Suppressor macrophage (primary cell): ENCODE data around the gene AKT3.
"Not testable (repeated sequence)": the region's sequence is repeated elsewhere in the genome, so short reads cannot be mapped to it uniquely, and the experiment has no call there.

Experiments
- DNase-seq, 4 experiments: peaks; one replicate each; pipeline ENCODE4 v3.0.0-alpha.2; 2020 to 2022

AKT3 gene

GRCh38 chr1:243841507-243841906, 8.5 kb downstream of the AKT3 start:
- no peak for DNase-seq

DNA sequence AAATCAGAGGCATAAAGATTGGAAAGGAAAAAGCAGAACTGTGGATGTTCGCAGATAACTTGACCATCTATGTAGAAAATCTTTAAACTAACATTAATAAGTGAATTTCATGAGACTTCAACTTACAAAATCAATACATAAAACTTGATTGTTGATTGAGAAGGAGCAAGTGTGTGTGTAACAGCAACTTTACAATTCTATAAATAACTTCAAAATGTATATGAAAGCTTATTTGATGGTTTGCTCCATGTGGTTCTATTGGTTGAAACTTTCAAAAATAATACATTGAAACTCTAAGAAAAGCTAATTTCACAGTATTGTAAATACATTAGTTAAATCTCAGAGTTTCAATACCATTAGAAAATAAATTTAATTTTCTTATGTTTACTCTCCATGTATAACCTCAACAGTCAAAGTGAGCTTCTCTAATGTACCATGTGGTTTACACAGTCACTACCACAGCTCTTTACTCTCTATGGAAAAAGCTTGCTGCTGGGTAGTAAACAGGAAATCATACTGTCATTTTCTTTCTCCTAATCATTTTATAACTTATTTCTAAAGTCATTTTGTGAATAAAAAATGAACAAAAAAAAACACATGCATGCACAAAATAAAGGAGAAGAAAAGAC, 12.0 kb downstream of the AKT3 start:
- DNase-seq, result no peak

DNA sequence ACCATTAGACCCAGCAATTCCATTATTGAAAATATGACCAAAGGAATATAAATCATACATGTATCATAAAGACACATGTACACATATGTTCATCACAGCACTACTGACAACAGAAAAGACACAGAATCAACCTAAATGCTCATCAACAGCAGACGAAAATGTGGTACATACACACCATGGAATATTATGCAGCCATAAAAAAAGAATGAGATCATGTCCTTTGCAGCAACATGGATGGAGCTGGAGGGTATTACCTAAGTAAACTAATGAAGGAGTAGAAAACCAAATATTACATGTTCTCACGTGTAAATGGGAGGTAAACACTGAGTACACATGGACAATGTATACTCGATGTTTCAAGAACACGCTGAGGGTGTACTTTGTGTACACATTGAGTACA, 15.9 kb downstream of the AKT3 start:
- no peak for DNase-seq

DNA sequence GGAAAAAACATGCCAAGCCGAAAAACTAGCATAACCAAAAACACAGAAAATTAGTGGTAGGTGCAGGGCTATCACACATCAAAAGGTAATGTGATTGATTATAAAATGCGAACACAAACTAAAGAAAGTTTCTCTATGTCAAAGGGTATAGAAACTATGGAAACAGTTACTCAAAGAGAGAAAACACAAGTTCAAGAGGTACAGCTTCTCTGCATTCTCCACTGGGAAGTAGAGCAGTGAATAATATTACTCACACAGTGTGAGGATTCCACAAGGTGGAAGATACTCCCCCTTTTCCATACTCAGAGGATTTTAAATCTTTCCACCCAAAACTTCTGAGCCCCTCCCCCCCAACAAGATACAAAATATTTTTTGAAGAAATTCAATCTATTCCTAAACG, 18.6 kb downstream of the AKT3 start:
- no peak for DNase-seq

GRCh38 chr1:243827206-243827605, 22.8 kb downstream of the AKT3 start:
- no peak for DNase-seq

- DNase-seq, result not testable (repeated sequence)
Measured at GRCh38 chr1:243824907-243825306, 25.1 kb downstream of the AKT3 start.

DNA sequence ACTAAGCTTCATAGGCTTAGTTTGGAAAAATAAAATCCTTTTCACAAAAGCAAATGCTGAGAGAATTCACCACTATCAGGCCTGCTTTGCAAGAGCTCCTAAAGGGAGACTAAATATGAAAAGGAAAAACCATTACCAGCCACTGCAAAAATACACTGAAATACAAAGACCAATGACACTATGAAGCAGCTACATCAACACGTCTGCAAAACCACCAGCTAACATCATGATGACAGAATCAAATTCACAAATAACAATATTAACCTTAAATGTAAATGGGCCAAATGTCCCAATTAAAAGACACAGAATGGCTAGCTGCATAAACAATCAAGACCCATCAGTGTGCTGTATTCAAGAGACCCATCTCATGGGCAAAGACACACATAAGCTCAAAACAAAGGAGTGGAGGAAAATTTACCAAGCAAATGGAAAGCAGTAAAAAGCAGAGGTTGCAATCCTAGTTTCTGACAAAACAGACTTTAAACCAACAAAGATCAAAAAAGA, 28.8 kb downstream of the AKT3 start:
- no peak for DNase-seq

GRCh38 chr1:243819438-243819839, 30.6 kb downstream of the AKT3 start:
- DNase-seq, result no peak

- DNase-seq, result no peak
Measured at GRCh38 chr1:243818978-243819377, 31.1 kb downstream of the AKT3 start.

DNA sequence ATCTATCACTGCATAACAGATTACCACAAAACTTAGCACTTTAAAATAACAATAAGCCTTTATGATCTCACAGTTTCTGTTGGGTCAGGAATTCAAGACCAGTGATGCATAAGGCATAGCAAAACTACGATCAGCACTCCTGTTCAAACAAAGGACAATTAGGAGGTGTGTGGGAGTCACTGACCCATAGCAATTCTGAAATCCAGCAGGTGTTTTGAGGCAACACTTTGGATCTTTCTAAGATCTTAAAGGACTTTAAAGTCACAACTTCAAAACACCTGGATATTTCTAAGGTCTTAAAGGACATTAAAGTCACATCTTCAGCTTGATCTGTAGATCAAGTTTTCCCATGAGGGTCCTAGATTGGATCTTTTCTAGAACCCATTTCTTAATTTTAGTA, 35.3 kb downstream of the AKT3 start:
- DNase-seq, result no peak

- DNase-seq, result not testable (repeated sequence)
Measured at GRCh38 chr1:243807346-243807745, 42.7 kb downstream of the AKT3 start.

DNA sequence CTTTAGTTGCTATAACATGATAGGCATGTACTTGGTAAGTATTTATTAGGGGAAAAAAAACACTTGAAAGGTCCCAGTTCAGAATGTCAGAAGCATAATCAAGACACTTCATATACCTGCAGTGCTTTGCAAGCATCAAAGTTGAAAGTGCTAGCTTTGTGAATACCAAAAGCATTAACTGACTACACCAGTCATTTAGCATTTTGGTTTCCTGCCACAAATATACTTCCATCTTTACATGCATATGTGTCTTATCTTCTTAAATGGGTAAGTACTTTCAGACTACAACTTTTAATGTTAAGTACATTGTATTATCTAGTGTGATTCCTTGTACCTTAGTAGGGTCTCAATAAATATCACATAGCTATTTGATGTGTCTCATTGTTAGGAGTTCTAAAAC, 43.7 kb downstream of the AKT3 start:
- DNase-seq, result no peak

GRCh38 chr1:243802736-243803135, 47.3 kb downstream of the AKT3 start:
- no peak for DNase-seq

DNA sequence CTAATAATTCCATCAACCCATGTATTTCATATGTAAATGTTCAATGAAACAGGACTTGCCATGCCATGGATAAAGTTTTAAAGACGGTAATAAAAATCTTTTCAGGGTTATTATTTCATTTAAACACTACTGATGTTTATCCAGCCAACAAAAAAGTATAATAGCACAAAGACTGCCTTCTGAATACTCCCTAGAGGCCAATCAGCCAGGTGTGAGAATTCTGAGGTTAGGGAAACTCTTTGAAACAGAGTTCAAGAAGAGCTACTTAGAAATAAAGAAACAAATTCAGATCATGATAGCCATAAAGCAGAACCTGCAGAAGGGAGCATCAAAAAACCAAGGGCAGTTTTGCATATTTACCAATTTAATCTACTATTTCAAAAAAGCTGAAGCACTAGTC, 48.7 kb downstream of the AKT3 start:
- DNase-seq, result no peak

DNA sequence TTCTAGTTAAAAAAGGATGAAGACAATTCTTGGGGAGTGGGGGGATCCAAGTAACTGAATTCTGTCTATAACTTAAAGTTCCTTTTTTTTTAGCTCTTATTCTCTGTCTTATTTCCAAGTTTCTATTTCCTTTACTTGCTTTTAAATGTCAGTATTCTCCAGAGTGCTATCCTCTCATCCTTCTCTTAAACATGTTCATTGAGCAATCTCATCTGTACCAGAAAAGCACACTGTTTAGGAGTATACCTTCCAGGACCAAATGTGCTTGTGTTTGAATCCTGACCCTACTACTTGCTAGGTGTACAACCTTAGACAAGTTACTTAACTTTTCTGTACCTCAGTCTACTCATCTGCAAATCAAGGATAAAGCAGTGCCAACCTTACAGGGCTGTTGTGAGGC, 50.1 kb downstream of the AKT3 start:
- DNase-seq, result no peak

DNA sequence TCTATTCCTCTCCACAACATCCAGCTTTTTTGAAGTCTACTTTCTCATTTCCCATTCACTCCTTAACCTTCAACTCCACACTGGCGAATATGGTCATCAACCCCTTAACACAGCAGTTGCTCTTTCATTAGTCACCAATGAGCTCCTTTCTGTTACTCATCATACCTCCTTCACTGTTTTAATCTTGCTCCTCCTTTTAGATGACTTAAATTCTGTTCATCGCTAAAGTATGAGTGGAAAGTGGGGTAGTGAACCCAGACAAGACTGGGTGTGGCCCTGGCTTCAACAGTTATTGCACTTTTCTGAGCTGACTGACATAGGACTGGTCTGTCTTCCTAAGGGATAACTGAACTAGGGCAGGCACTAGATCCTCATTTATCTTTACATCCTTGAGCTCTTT, 51.3 kb downstream of the AKT3 start:
- DNase-seq, result no peak

DNA sequence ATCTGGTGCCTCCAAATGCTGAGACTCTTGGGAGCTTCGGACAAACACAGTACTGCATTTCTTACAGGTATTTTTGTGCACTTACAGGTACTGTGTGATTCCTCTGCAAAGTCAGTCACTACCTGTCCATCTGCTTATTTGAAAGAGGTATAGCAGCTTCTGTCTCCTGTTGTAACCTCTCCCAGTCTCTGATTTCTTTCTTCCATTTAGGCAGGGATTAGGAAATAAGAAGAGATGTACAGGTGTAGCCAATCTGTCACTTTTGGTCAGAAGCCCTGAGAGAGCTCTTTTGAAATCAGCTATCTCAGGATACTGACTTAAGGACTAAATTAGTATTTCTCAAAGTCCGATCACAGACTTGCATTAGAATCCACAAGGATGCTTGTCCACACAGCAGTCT, 54.0 kb downstream of the AKT3 start:
- no peak for DNase-seq

DNA sequence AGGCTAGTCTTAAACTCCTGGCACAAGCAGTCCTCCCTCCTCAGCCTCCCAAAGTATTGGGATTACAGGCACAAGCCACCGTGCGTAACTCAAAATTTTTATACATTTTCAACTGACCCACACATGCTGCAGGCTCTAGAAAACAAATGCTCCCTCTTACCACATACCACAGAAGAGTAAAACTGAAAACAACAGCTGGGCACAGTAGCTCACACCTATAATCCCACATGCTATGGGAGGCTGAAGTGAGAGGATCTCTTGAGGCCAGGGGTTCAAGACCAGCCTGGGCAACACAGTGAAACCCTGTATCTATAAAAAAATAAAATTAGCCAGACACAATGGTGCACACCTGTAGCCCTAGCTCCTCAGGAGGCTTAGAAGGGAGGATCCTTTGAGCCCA, 56.7 kb downstream of the AKT3 start:
- no peak for DNase-seq

DNA sequence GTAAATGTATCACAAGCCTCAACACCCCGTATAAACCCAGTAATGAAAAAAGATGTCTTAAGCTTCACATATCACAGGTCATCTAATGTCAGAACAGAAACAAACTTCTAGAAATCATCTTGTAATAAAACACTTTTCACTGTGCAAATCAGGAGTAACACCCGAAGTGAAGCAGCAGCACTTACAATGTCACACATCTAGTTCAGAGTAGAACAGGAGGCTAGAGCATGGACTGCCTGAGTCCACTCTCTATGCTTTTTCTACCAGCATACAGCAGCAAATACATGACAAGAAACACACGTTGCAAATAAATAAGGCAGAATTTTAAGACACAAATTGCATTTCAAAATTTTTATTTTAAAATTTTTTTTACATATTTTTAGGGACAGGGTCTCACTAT, 57.2 kb downstream of the AKT3 start:
- no peak for DNase-seq

DNA sequence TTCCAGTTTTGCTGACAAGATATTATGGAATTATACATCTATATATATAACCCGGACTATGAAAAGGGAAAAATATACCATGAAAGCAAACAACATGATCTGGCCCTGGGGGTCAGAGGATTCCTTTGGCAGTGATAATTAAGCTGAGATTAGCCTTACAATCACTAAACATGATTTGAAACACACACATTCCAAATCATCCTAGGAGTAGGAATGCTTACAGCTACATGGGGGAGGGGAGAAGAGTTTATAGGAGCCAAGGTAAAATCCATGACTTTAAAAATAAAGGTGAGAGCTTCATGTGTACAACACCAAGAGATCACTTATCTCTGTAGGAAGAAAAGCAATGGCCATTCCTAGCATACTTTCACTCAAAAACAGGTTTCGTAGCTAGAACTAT, 57.6 kb downstream of the AKT3 start:
- no peak for DNase-seq

DNA sequence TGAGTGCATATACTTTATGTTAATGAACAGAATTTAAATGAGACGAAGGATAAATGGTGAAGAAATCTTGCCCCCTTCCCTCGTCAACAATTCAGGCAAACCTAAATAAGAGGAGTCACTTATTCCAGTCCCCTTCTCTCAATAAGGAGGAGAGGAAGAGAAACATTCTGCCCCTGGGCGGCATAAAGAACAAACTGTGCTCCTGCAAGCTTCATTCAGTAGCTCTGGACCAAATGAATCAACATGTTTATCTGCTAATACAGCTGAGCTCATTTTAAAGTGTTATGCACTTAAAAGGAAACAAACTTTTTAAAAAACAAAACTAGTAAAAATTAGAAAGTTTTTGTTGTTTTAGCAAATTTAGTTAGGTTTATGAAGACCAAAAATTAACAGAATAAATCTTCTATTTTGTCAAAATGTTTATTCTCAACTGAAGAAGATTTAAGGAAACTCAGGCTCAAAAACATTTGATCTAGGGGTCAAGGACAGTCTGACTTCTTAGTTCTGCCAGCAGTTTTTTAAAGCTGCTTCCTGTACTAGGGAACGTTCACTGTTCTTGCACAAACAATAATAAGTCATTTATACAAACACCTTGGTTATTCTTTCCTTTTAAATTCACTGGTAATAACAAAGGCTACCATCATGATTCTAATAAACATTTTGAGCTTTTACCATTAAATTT, 58.3 kb downstream of the AKT3 start:
- no peak for DNase-seq

DNA sequence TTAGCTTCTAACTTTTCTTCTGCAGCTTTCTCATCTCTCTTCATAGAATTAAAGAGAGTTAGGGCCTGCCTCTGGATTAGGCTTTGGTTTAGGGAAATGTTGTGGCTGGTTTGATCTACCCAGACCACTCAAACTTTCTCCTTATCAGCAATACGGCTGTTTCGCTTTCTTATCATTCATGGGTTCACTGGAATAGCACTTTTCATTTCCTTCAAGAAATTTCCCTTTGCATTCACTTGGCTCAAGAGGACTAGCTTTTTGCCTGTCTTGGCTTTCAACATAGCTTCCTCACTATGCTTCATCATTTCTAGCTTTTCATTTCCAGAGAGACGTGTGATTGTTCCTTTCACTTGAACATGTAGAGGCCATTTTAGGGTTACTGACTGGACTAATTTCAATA, 59.6 kb downstream of the AKT3 start:
- no peak for DNase-seq

DNA sequence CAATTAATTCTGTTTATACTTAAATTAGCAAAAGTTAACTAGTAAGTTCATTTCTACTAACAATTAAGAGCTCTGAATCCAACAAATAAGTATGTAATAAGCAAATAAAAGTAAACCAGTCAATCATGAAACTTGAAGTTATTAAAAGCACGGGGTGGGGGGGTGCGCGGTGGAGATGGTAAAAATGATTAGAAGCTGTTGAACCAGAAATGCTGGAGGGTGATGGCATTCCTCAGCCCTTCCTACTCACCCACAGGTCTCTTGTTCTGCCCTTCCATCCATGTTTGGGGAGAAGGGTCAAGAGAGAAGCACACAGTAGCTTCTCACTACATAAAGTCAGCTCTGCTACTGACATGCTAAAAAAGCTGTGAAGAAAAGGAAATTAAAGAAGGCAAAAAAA, 63.5 kb downstream of the AKT3 start:
- DNase-seq, result no peak

DNA sequence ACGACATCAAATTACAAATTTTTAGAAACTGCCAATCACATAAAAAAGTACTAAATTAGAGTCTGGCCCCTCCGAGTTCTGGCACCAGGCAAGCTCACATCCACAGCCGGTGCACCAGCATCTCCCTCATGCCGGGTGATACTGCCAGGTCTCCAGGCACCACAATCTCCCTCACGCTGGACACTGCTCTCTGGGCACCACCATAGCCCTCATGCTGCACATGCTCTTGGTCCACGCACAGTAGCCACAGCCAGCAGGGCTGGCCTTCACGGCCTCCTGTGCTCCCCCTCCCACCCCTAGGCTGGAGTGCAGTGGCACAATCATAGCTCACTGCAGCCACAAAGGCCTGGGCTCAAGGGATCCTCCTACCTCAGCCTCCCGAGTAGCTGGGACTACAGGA, 65.5 kb downstream of the AKT3 start:
- DNase-seq, result no peak

DNA sequence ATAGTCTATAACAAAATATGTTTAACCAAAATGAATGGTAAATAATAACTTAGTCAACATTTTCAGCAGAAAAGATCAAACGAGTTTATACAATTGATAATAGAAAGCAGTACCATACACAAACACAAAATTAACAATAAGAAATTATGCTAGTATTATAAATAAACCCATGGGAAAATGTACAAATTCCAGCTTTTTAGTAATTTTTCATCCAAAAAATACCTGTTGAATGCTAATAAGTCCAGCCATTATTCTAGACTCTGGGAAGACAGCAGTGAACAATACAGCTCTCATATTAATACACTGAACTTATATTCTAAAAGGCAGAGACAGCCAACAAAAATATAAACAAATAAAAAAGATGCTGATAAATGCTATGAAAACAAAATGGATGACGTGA, 66.3 kb downstream of the AKT3 start:
- DNase-seq, result no peak
